HCT116 (cell line): ENCODE data around the gene DHRSX. TPM values are rescaled to one million over a fixed set of nuclear protein-coding genes. Genes with fewer than 3 reads are reported as not detected.

Source experiments
- ATAC-seq: fragments of 200-7000 bp; cut with Tn5 transposase; 2 replicates; pipeline ENCODE4 v1.9.1; 2020; ENCODE audit warnings: mild to moderate bottlenecking, moderate library complexity
- BruUV-seq: library from RNA; stranded (reverse); fragments of 400-500 nt; replicated peaks from 2 replicates; lab custom pipeline; 2021; lab: Mats Ljungman, UMichigan
- CTCF ChIA-PET: fragments of 300-600 bp; sonication (Branson Sonifier 250); formaldehyde crosslinking; loops from one replicate; lab custom pipeline; 2021; ENCODE audit warnings: antibody characterized with exemption; lab: Charles Lee
- POLR2A ChIA-PET: fragments of 300-600, 350-600 bp; sonication (Branson Sonifier 250); formaldehyde crosslinking; loops from one replicate; lab custom pipeline; 2021; ENCODE audit warnings: antibody characterized with exemption; lab: Charles Lee
- RAD21 ChIA-PET, 2 experiments: fragments of 300-600 bp; sonication (Branson Sonifier 250); formaldehyde crosslinking; loops; one replicate each; lab custom pipeline; 2023; ENCODE audit warnings: low total read pairs in 2 of 2; ENCODE audit not compliant: uncharacterized antibody in 2 of 2, unreplicated experiment in 2 of 2, low non-redundant PET in 1 of 2; lab: Charles Lee
- DNase-seq: peaks from one replicate; pipeline ENCODE4 v3.0.0-alpha.2; 2010; ENCODE audit warnings: low read depth, low spot score
- H2AFZ ChIP-seq: fragments of 200-600 bp; shearing (Covaris generic), sonication (generic); 2 replicates; pipeline ENCODE4 v1.6.1; 2017; ENCODE audit warnings: low read depth, mixed run types, mixed read lengths, antibody characterized with exemption, low read length; ENCODE audit not compliant: poor library complexity, severe bottlenecking
- H3K27ac ChIP-seq: 2 replicates; pipeline ENCODE4 v1.5.1; 2012; ENCODE audit warnings: low read depth, low read length
- H3K27me3 ChIP-seq: fragments of 200-600 bp; sonication (generic); 2 replicates; pipeline ENCODE4 v1.6.1; 2016; ENCODE audit warnings: mixed run types, low read length, mixed read lengths; ENCODE audit not compliant: insufficient read depth
- H3K36me3 ChIP-seq, 2 experiments: fragments of 200-500 bp in 1 of 2; fragments of 200-600 bp in 1 of 2; sonication (Bioruptor generic) in 1 of 2; sonication (generic) in 1 of 2; 2 replicates each; pipeline versions ENCODE4 v1.5.1 to v1.6.1; 2014 to 2016; ENCODE audit warnings: low read length in 2 of 2, inconsistent platforms in 1 of 2, mixed read lengths in 1 of 2, mixed run types in 1 of 2; ENCODE audit not compliant: insufficient read depth in 2 of 2, control insufficient read depth in 1 of 2
- H3K4me1 ChIP-seq, 2 experiments: fragments of 200-600 bp in 1 of 2; sonication (generic) in 1 of 2; 2 replicates each; pipeline versions ENCODE4 v1.5.1 to v1.6.1; 2012 to 2017; ENCODE audit warnings: low read length in 2 of 2, inconsistent platforms in 1 of 2, mild to moderate bottlenecking in 1 of 2, mixed read lengths in 1 of 2, mixed run types in 1 of 2, moderate library complexity in 1 of 2; ENCODE audit not compliant: insufficient read depth in 2 of 2, control insufficient read depth in 1 of 2
- H3K4me2 ChIP-seq: fragments of 200-600 bp; sonication (generic); 2 replicates; pipeline ENCODE4 v1.6.1; 2017; ENCODE audit warnings: mixed run types, low read length, mixed read lengths
- H3K4me3 ChIP-seq, 2 experiments: fragments of 200-600 bp in 1 of 2; sonication (generic) in 1 of 2; replicated peaks in 1 of 2; 2 replicates each; pipeline ENCODE4 v1.5.1; 2011 to 2016; ENCODE audit warnings: low read length in 2 of 2, control low read depth in 1 of 2, low read depth in 1 of 2, mild to moderate bottlenecking in 1 of 2, mixed read lengths in 1 of 2, mixed run types in 1 of 2
- H3K79me2 ChIP-seq: fragments of 200-600 bp; sonication (generic); 2 replicates; pipeline ENCODE4 v1.6.1; 2017; ENCODE audit warnings: mild to moderate bottlenecking, mixed run types, low read length, moderate library complexity, mixed read lengths; ENCODE audit not compliant: insufficient read depth
- H3K9ac ChIP-seq: fragments of 200-600 bp; sonication (generic); 2 replicates; pipeline ENCODE4 v1.6.1; 2016; ENCODE audit warnings: low read length, mixed read lengths
- H3K9me2 ChIP-seq: fragments of 200-600 bp; sonication (generic), shearing (Covaris generic); 2 replicates; pipeline ENCODE4 v1.6.1; 2017; ENCODE audit warnings: mixed run types, mild to moderate bottlenecking, moderate library complexity; ENCODE audit not compliant: insufficient read depth
- H3K9me3 ChIP-seq, 2 experiments: fragments of 200-500 bp in 1 of 2; fragments of 200-600 bp in 1 of 2; sonication (Bioruptor generic) in 1 of 2; sonication (generic) in 1 of 2; 2 replicates each; pipeline ENCODE4 v1.6.1; 2014 to 2017; ENCODE audit warnings: low read length in 2 of 2, mixed read lengths in 2 of 2, inconsistent platforms in 1 of 2, low read depth in 1 of 2, mild to moderate bottlenecking in 1 of 2, mixed run types in 1 of 2, moderate library complexity in 1 of 2; ENCODE audit not compliant: control insufficient read depth in 1 of 2, insufficient read depth in 1 of 2
- H4K20me1 ChIP-seq: fragments of 200-600 bp; sonication (generic), shearing (Covaris generic); 2 replicates; pipeline ENCODE4 v1.6.1; 2017; ENCODE audit warnings: mixed run types, mild to moderate bottlenecking, moderate library complexity; ENCODE audit not compliant: insufficient read depth
- EZH2 ChIP-seq: fragments of 200-600 bp; sonication (generic); IDR thresholded peaks from 2 replicates; pipeline ENCODE4 v1.6.1; 2017; ENCODE audit warnings: antibody characterized with exemption, mixed run types
- EZH2phosphoT487 ChIP-seq: fragments of 200-600 bp; IDR thresholded peaks from 2 replicates; pipeline ENCODE4 v1.6.1; 2018; ENCODE audit warnings: antibody characterized with exemption, borderline replicate concordance
- JUND ChIP-seq: IDR thresholded peaks from 2 replicates; pipeline ENCODE4 v1.6.1; 2012
- POLR2A ChIP-seq: IDR thresholded peaks from 2 replicates; pipeline ENCODE4 v1.7.0; 2011; ENCODE audit warnings: borderline replicate concordance; ENCODE audit not compliant: insufficient read depth, insufficient read length; ENCODE audit errors: extremely low read depth
- RAD21 ChIP-seq: IDR thresholded peaks from 2 replicates; pipeline ENCODE4 v1.6.1; 2012; ENCODE audit warnings: low read depth, mild to moderate bottlenecking
- SIN3A ChIP-seq: IDR thresholded peaks from 2 replicates; pipeline ENCODE4 v1.6.1; 2012; ENCODE audit warnings: low read depth
- SP1 ChIP-seq: IDR thresholded peaks from 2 replicates; pipeline ENCODE4 v1.6.1; 2012; ENCODE audit warnings: low read depth
- SRF ChIP-seq: IDR thresholded peaks from 2 replicates; pipeline ENCODE4 v1.6.1; 2012; ENCODE audit warnings: low read depth
- YY1 ChIP-seq: IDR thresholded peaks from 2 replicates; pipeline ENCODE4 v1.6.1; 2011; ENCODE audit warnings: low read length, low read depth, moderate library complexity, mild to moderate bottlenecking; ENCODE audit not compliant: insufficient replicate concordance; ENCODE audit errors: extremely low read depth
- ZFX ChIP-seq: fragments of 450-650 bp; IDR thresholded peaks from 2 replicates; pipeline ENCODE4 v1.6.1; 2017
- intact Hi-C: fragments of 100-400 bp; cut with micrococcal nuclease; formaldehyde crosslinking; loops from 2 replicates; pipeline ENCODE4 v1.10.0; 2022
- total RNA-seq: library from RNA; stranded (reverse); gene quantifications from one replicate; pipeline ENCODE4 v1.2.1, GENCODE V29; 2021; ENCODE audit not compliant: unreplicated experiment
- TF ChIP-seq, protein P1 (sequence below): IDR thresholded peaks from 2 replicates; pipeline ENCODE4 v1.6.1; 2012
- TF ChIP-seq, protein P2 (sequence below): IDR thresholded peaks from 2 replicates; pipeline ENCODE4 v1.6.1; 2011; ENCODE audit warnings: mild to moderate bottlenecking, low read length, moderate library complexity; ENCODE audit not compliant: insufficient replicate concordance; ENCODE audit errors: extremely low read depth

DHRSX gene
- total RNA-seq, 1 experiment from 2014 or later, result 11.9 TPM

DNA sequence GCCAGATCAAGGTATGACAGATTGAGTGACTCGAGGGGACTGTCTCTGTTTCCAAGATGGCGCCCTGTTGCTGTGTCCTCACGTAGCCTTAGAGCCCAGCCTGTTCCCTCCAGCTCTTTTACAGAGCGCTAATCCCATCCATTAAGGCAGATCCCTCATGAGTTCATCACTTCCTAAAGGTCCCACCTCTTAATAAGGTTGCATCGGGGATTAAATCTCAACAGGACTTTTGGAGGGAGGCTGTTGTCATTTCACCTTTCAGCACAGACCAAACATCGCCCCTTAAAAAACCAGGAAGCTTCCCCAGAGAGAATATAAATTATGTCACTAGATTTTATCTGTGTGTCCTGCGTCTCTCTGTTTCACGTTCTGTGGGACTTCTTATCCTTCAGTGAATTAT, 32.6 kb upstream of the DHRSX start:
- Histone ChIP-seq H3K4me2 (no peak overlapping the region), H3K4me3 (no peak overlapping the region), H3K27me3 (no peaks in the 10 kb centered on the region), H4K20me1 (no peaks in the 10 kb centered on the region), H3K9me2 (no peaks in the 10 kb centered on the region)
- intact Hi-C loops, result no loop called here
- CTCF ChIA-PET, result no interaction called here
- TF ChIP-seq POLR2A (no peak), JUND (no peak), ZFX (no peak), SIN3A (no peak)
- TF ChIP-seq, all 23 proteins: peak for 0
- no peaks in the 10 kb centered on the region for H3K36me3 ChIP-seq
- H3K9me3 ChIP-seq, result no peaks in the 10 kb centered on the region
- H3K27ac ChIP-seq, result no peak overlapping the region
- RAD21 ChIA-PET, result no interaction called here
- no TSS peak for BruUV-seq
- ATAC-seq (no peak), DNase-seq (no peak)
- H3K4me1 ChIP-seq, result no peaks in the 10 kb centered on the region
- no peaks in the 10 kb centered on the region for H3K79me2 ChIP-seq
- no peak overlapping the region for H3K9ac ChIP-seq
- no peak overlapping the region for H2AFZ ChIP-seq
- POLR2A ChIA-PET, result no interaction called here

DNA sequence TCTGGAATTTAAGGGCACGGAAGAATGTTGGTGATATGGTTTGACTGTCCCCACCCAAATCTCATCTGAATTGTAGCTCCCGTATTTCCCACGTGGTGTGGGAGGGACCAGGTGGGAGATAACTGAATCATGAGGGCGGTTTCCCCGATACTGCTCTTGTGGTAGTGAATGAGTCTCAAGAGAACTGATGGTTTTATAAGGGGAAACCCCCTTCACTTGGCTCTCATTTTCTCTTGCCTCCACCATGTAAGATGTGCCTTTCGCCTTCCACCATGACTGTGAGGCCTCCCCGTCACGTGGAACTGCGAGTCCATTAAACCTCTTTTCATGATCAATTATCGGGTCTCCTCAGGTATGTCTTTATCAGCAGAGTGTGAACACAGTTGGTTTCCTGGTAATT, 25.6 kb upstream of the DHRSX start:
- ChIA-PET CTCF (no interaction called here), RAD21 (no interaction called here), POLR2A (no interaction called here)
- H3K27me3 ChIP-seq, result no peaks in the 10 kb centered on the region
- H3K9me2 ChIP-seq, result no peaks in the 10 kb centered on the region
- no peaks in the 10 kb centered on the region for H3K4me1 ChIP-seq
- DNase-seq (no peak), ATAC-seq (no peak)
- no peaks in the 10 kb centered on the region for H4K20me1 ChIP-seq
- no peak overlapping the region for H2AFZ ChIP-seq
- H3K79me2 ChIP-seq, result no peaks in the 10 kb centered on the region
- no peak overlapping the region for H3K27ac ChIP-seq
- H3K4me3 ChIP-seq, result no peak overlapping the region
- no peaks in the 10 kb centered on the region for H3K36me3 ChIP-seq
- no peak overlapping the region for H3K4me2 ChIP-seq
- no TSS peak for BruUV-seq
- no peak for TF ChIP-seq YY1
- TF ChIP-seq EZH2phosphoT487, result no peak
- TF ChIP-seq, protein P1, sequence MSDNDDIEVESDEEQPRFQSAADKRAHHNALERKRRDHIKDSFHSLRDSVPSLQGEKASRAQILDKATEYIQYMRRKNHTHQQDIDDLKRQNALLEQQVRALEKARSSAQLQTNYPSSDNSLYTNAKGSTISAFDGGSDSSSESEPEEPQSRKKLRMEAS, result no peak
- no peak for TF ChIP-seq SP1
- no peak for TF ChIP-seq RAD21
- TF ChIP-seq SRF, result no peak
- TF ChIP-seq SIN3A, result no peak
- TF ChIP-seq ZFX, result no peak
- no peak for TF ChIP-seq EZH2
- TF ChIP-seq, protein P2, sequence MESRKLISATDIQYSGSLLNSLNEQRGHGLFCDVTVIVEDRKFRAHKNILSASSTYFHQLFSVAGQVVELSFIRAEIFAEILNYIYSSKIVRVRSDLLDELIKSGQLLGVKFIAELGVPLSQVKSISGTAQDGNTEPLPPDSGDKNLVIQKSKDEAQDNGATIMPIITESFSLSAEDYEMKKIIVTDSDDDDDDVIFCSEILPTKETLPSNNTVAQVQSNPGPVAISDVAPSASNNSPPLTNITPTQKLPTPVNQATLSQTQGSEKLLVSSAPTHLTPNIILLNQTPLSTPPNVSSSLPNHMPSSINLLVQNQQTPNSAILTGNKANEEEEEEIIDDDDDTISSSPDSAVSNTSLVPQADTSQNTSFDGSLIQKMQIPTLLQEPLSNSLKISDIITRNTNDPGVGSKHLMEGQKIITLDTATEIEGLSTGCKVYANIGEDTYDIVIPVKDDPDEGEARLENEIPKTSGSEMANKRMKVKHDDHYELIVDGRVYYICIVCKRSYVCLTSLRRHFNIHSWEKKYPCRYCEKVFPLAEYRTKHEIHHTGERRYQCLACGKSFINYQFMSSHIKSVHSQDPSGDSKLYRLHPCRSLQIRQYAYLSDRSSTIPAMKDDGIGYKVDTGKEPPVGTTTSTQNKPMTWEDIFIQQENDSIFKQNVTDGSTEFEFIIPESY, result no peak
- intact Hi-C loops, result no loop called here
- H3K9ac ChIP-seq, result no peak overlapping the region
- H3K9me3 ChIP-seq, result no peaks in the 10 kb centered on the region
